ENCODE data around the gene ALK. TPM values are rescaled to one million over a fixed set of nuclear protein-coding genes. Genes with fewer than 3 reads are reported as not detected.

ALK gene
- total RNA-seq, 2 experiments from 2014 or later, result not detected

GRCh38 chr2:29942711-29943110, 21.3 kb upstream of the ALK start:
- Mint-ChIP-seq H3K27me3 (peaks cover 4% of the 10 kb centered on the region), H3K4me1 (ENCODE audit: low read depth) (no peaks in the 10 kb centered on the region), H3K27ac (no peak overlapping the region), H3K36me3 (ENCODE audit: low read depth) (no peaks in the 10 kb centered on the region), H3K4me3 (no peak overlapping the region), H3K9me3 (peaks cover 1% of the 10 kb centered on the region)
- no peak for ATAC-seq
- CTCF ChIA-PET, result no interaction called here
- POLR2A ChIA-PET, result no interaction called here
- intact Hi-C loops (cut with micrococcal nuclease), result no loop called here
- DNase-seq, result no peak
- TF ChIP-seq CTCF (IDR thresholded peaks at IDR 0.05), result no peak

GRCh38 chr2:29940706-29941105, 19.3 kb upstream of the ALK start:
- H3K9me3 Mint-ChIP-seq, result peaks cover 1% of the 10 kb centered on the region
- ATAC-seq (no peak), DNase-seq (no peak)
- H3K27me3 Mint-ChIP-seq, result peaks cover under 1% of the 10 kb centered on the region
- H3K4me1 Mint-ChIP-seq (ENCODE audit: low read depth), result no peaks in the 10 kb centered on the region
- ChIA-PET CTCF (no interaction called here), POLR2A (no interaction called here)
- no peak for TF ChIP-seq CTCF (IDR thresholded peaks at IDR 0.05)
- no peaks in the 10 kb centered on the region for H3K36me3 Mint-ChIP-seq (ENCODE audit: low read depth)
- no peak overlapping the region for H3K4me3 Mint-ChIP-seq
- intact Hi-C loops (cut with micrococcal nuclease), result no loop called here
- no peak overlapping the region for H3K27ac Mint-ChIP-seq

GRCh38 chr2:29936020-29936419, 14.6 kb upstream of the ALK start:
- Mint-ChIP-seq H3K27me3 (peaks cover 3% of the 10 kb centered on the region), H3K4me1 (ENCODE audit: low read depth) (no peaks in the 10 kb centered on the region), H3K4me3 (no peak overlapping the region), H3K27ac (no peak overlapping the region), H3K9me3 (no peaks in the 10 kb centered on the region), H3K36me3 (ENCODE audit: low read depth) (no peaks in the 10 kb centered on the region)
- intact Hi-C loops (cut with micrococcal nuclease), result no loop called here
- POLR2A ChIA-PET, result no interaction called here
- CTCF ChIA-PET, result no interaction called here
- ATAC-seq (no peak), DNase-seq (no peak)
- TF ChIP-seq CTCF (IDR thresholded peaks at IDR 0.05), result no peak

GRCh38 chr2:29931818-29932217, 10.4 kb upstream of the ALK start:
- no peaks in the 10 kb centered on the region for H3K9me3 Mint-ChIP-seq
- POLR2A ChIA-PET, result no interaction called here
- no peak for TF ChIP-seq CTCF (IDR thresholded peaks at IDR 0.05)

GRCh38 chr2:29923110-29923721, 1.8 kb upstream of the ALK start:
- no peak overlapping the region for H3K27ac Mint-ChIP-seq
- peaks cover 46% of the 10 kb centered on the region for H3K27me3 Mint-ChIP-seq
- POLR2A ChIA-PET, result no interaction called here
- no peaks in the 10 kb centered on the region for H3K36me3 Mint-ChIP-seq (ENCODE audit: low read depth)
- peaks cover 8% of the 10 kb centered on the region for H3K4me1 Mint-ChIP-seq (ENCODE audit: low read depth)
- peak; percentile 92 for TF ChIP-seq CTCF (IDR thresholded peaks at IDR 0.05)
- DNase-seq (peak; percentile 78), ATAC-seq (no peak)
- intact Hi-C loops (cut with micrococcal nuclease), result loop anchor here (5.0 kb wide), 1 partner anchor 149 kb away; no protein-coding TSS in a partner anchor
- no peaks in the 10 kb centered on the region for H3K9me3 Mint-ChIP-seq
- no peak overlapping the region for H3K4me3 Mint-ChIP-seq
- CTCF ChIA-PET, result interaction anchor here (0.6 to 6.8 kb wide), 27 partner anchors 8 to 638 kb away, joined by 3 to 67 read pairs (median 3); no protein-coding TSS in a partner anchor

More at GRCh38 chr2:29931818-29932217, 10.4 kb upstream of the ALK start:
- CTCF ChIA-PET, result interaction anchor here (0.9 to 1.4 kb wide), 2 partner anchors 8 to 10 kb away, joined by 3 to 4 read pairs; no protein-coding TSS in a partner anchor
- Mint-ChIP-seq H3K4me3 (no peak overlapping the region), H3K27me3 (peaks cover 9% of the 10 kb centered on the region), H3K36me3 (ENCODE audit: low read depth) (no peaks in the 10 kb centered on the region), H3K27ac (no peak overlapping the region), H3K4me1 (ENCODE audit: low read depth) (no peaks in the 10 kb centered on the region)
- DNase-seq (no peak), ATAC-seq (no peak)
- intact Hi-C loops (cut with micrococcal nuclease), result no loop called here
